Measurements from ENCODE around the gene LCE7A. TPM values are rescaled to one million over a fixed set of nuclear protein-coding genes. Genes with fewer than 3 reads are reported as not detected.

Gene LCE7A
- total RNA-seq, 1 experiment from 2014 or later: not detected

DNA sequence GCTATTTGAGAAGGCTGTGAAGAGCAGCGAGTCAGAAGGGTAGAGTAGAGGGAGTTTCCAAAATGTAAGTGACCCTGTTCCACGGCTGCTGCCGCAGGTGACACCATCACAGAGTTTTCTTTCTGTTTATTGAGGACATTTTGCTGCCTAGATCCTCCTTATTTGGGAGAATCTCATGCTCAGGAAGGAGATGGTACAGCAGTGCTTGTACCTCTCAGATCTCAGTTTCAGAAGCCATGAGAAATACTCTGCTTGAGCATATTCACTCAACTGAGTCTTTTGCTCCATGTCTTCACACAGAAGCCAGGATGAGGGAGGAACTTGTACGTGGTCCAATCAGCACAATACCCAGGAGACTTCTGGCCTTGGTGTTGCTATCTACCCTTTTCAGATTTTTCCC is 1.6 kb downstream of the LCE7A start:
- no peaks in the 10 kb centered on the region for H3K27me3 Mint-ChIP-seq (ENCODE audit: low read depth)
- H3K27me3 ChIP-seq (ENCODE audit: insufficient read depth, low read length): no peaks in the 10 kb centered on the region
- H4K5ac ChIP-seq (ENCODE audit: insufficient read length, low read depth, low read length): no peak overlapping the region
- no peak for TF ChIP-seq CTCF (conservative IDR thresholded peaks at IDR 0.05)
- H2BK20ac ChIP-seq (ENCODE audit: low read depth, low read length, poor library complexity, severe bottlenecking): no peak overlapping the region
- no peaks in the 10 kb centered on the region for H3K79me2 ChIP-seq (ENCODE audit: insufficient read depth, low read length)
- no peak overlapping the region for H4K8ac ChIP-seq (replicated peaks; ENCODE audit: insufficient read length, low read depth, low read length)
- no peak overlapping the region for H3K56ac ChIP-seq (ENCODE audit: insufficient read length, low read depth, low read length)
- H2BK12ac ChIP-seq (ENCODE audit: insufficient read length, low read depth, low read length): no peak overlapping the region
- H2BK120ac ChIP-seq (ENCODE audit: low read depth, low read length, poor library complexity, severe bottlenecking): no peak overlapping the region
- H3K36me3 Mint-ChIP-seq (ENCODE audit: insufficient read depth in 1 of 3, low read depth in 3 of 3): peaks cover 2 to 15% (median 12%) of the 10 kb centered on the region in 3 experiments; a peak in 5 of 7 replicates
- H2AFZ ChIP-seq (ENCODE audit: low read length): no peak overlapping the region
- H3K23ac ChIP-seq (ENCODE audit: insufficient read length, low read depth, low read length): no peak overlapping the region
- H3T11ph ChIP-seq (ENCODE audit: low read length): no peak overlapping the region
- H3K4me1 Mint-ChIP-seq: no peaks in the 10 kb centered on the region
- no peak overlapping the region for H3K27ac ChIP-seq (ENCODE audit: insufficient read length, low read depth, low read length)
- no peak overlapping the region for H2AK5ac ChIP-seq (ENCODE audit: insufficient read length, low read length)
- peaks cover 85% of the 10 kb centered on the region for H3K9me3 ChIP-seq (ENCODE audit: control insufficient read depth, low read depth, low read length)
- no peaks in the 10 kb centered on the region for H4K20me1 ChIP-seq (ENCODE audit: control insufficient read depth, insufficient read depth, insufficient read length)
- WGBS (ENCODE audit: extremely low coverage, insufficient read length, low lambda C conversion rate): no CpG with 5 or more reads among the region's 4 CpGs
- no peaks in the 10 kb centered on the region for H3K23me2 ChIP-seq (ENCODE audit: insufficient read length, low read depth, low read length, poor library complexity, severe bottlenecking)
- H3K9me3 Mint-ChIP-seq: peaks cover 68 to 70% of the 10 kb centered on the region in 2 experiments
- H3K4me2 ChIP-seq (ENCODE audit: insufficient read depth, insufficient read length, low read length): no peak overlapping the region
- H3K14ac ChIP-seq (ENCODE audit: insufficient read depth, low read length): no peak overlapping the region
- no peak overlapping the region for H3K4ac ChIP-seq (ENCODE audit: low read depth, low read length)
- H3K27ac Mint-ChIP-seq: no peak overlapping the region
- no peaks in the 10 kb centered on the region for H3K4me1 ChIP-seq (ENCODE audit: insufficient read depth, low read length)
- no peaks in the 10 kb centered on the region for H3K79me1 ChIP-seq (ENCODE audit: insufficient read depth, low read depth, low read length, poor library complexity, severe bottlenecking)
- H2BK5ac ChIP-seq (ENCODE audit: insufficient read length, low read length): no peak overlapping the region
- H3K9ac ChIP-seq (ENCODE audit: extremely low read depth, insufficient read length, low read length): no peak overlapping the region
- H3K4me3 Mint-ChIP-seq: no peak overlapping the region
- DNase-seq: no peak
- H4K91ac ChIP-seq (ENCODE audit: insufficient read length, low read depth, low read length): no peak overlapping the region
- no peak overlapping the region for H2BK15ac ChIP-seq (ENCODE audit: low read depth, low read length)
- no peak overlapping the region for H3K18ac ChIP-seq (ENCODE audit: insufficient read length, low read depth, low read length)

Measured in H9 (cell line).